Activated CD8-positive, alpha-beta memory T cell treated with anti-CD3 and anti-CD28 coated beads, Interleukin-2, amount 10 ng/mL, durations not matched to agents 7 days and 5 days (primary cell): ENCODE data around the gene DPH2. TPM values are rescaled to one million over a fixed set of nuclear protein-coding genes. Genes with fewer than 3 reads are reported as not detected.
A peak's percentile ranks its signal among the peaks of the same experiment; 100 is the strongest.

Experiments used
- ATAC-seq: fragments of 150-1000 bp; cut with Tn5 transposase; one replicate; pipeline ENCODE4 v1.10.0; 2021; ENCODE audit warnings: moderate library complexity
- CTCF ChIA-PET: fragments of 350-600 bp; sonication (Branson Sonifier 250); formaldehyde crosslinking; loops from one replicate; lab custom pipeline; 2021; ENCODE audit warnings: antibody characterized with exemption; lab: Charles Lee
- DNase-seq: peaks from one replicate; pipeline ENCODE4 v3.0.0-alpha.2; 2020
- H3K27ac Mint-ChIP-seq: one replicate; pipeline ENCODE4 v1.8.0; 2021; ENCODE audit warnings: mild to moderate bottlenecking, mixed read lengths
- H3K27me3 Mint-ChIP-seq: one replicate; pipeline ENCODE4 v1.8.0; 2021; ENCODE audit warnings: mixed read lengths
- H3K36me3 Mint-ChIP-seq: one replicate; pipeline ENCODE4 v1.8.0; 2021; ENCODE audit warnings: mild to moderate bottlenecking, mixed read lengths
- H3K4me1 Mint-ChIP-seq: one replicate; pipeline ENCODE4 v1.8.0; 2021; ENCODE audit warnings: mixed read lengths
- H3K4me3 Mint-ChIP-seq: one replicate; pipeline ENCODE4 v1.8.0; 2021; ENCODE audit warnings: mild to moderate bottlenecking, moderate library complexity, mixed read lengths
- H3K9me3 Mint-ChIP-seq: one replicate; pipeline ENCODE4 v1.8.0; 2022; ENCODE audit warnings: low read depth, mixed read lengths
- total RNA-seq, 2 experiments: library from RNA; stranded (reverse); gene quantifications; one replicate each; pipeline ENCODE4 v1.2.3, GENCODE V29; 2021

The DPH2 gene
- total RNA-seq, 2 experiments from 2014 or later, result 28.1 to 39.8 TPM

DNA sequence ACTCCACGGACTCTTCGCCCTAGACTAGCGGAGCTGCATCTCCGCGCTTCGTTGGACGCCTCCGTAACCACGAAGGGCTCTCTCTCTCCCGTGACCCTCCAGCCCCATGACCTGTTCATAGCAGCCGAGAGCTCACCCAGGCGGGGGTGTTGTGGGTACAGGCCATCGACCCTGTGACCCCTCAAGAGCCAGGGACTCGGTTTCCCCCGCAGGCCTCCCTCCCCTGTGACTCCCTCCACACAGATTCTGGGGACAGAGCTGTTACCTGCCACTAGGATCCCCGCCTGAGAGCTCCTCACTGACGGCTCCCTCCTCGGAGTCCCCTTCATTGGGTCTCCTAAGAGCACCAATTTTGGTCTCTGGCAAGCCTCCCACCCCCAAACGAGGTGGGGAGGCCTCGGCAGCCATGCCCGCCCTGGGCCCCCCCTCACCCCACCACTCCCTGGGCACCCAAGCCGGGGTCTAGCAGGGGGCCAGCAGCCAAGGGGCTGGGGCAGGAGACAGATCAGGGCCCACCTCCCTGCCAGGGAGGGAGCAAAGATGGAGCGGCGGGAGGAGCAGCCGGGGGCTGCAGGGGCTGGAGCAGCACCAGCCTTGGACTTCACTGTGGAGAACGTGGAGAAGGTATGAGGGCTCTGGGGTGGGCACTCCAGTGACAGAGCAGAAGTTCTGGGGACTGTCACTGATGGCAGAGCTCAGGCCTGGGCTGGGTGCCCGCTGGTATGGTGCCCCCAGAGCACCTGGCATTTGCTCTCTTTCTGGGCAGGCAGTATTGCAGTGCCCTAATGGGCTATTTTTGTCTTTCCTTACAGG lies 22.5 kb upstream of the DPH2 start:
- Mint-ChIP-seq H3K27me3 (no peaks in the 10 kb centered on the region), H3K4me1 (peaks cover 35% of the 10 kb centered on the region), H3K9me3 (no peaks in the 10 kb centered on the region), H3K36me3 (peaks cover 10% of the 10 kb centered on the region), H3K4me3 (peak overlapping the region; percentile 92), H3K27ac (peak overlapping the region; percentile 91)
- DNase-seq (peak; percentile 57), ATAC-seq (no peak)
- CTCF ChIA-PET, result interaction anchor here (0.7 to 9.4 kb wide), 11 partner anchors 8 to 303 kb away, joined by 3 to 123 read pairs (median 7); partner anchors contain the start of genes ARTN and DPH2

- Mint-ChIP-seq H3K36me3 (peaks cover 9% of the 10 kb centered on the region), H3K4me3 (peak overlapping the region; percentile 92), H3K27ac (peak overlapping the region; percentile 20), H3K4me1 (peaks cover 32% of the 10 kb centered on the region), H3K9me3 (no peaks in the 10 kb centered on the region), H3K27me3 (no peaks in the 10 kb centered on the region)
- CTCF ChIA-PET, result interaction anchor here (1.2 to 9.4 kb wide), 5 partner anchors 10 to 184 kb away, joined by 4 to 123 read pairs (median 7); partner anchors contain the start of gene ARTN
- DNase-seq (no peak), ATAC-seq (no peak)
Measured at GRCh38 chr1:43947874-43948437, 21.9 kb upstream of the DPH2 start.

DNA sequence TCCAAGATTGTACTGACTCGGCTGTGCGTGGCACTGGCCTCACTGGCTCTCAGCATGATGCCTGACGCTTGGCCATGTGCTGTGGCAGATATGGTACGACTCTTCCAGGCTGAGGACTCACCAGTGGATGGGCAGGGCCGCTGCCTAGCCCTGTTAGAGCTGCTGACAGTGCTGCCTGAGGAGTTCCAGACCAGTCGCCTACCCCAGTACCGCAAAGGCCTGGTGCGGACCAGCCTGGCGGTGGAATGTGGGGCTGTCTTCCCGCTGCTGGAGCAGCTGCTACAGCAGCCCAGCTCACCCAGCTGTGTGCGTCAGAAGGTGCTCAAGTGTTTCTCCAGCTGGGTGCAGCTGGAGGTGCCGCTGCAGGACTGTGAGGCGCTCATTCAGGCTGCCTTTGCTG lies 20.1 kb upstream of the DPH2 start:
- Mint-ChIP-seq H3K27ac (no peak overlapping the region), H3K9me3 (no peaks in the 10 kb centered on the region), H3K27me3 (no peaks in the 10 kb centered on the region), H3K4me3 (no peak overlapping the region), H3K4me1 (peaks cover 28% of the 10 kb centered on the region), H3K36me3 (peaks cover 9% of the 10 kb centered on the region)
- no peak for DNase-seq
- no peak for ATAC-seq
- CTCF ChIA-PET, result interaction anchor here (9.4 kb wide), 1 partner anchor 14 kb away, joined by 123 read pairs; the partner anchor contains the start of gene ARTN

GRCh38 chr1:43951021-43951985 lies 18.5 kb upstream of the DPH2 start:
- ATAC-seq (no peak), DNase-seq (no peak)
- H3K4me1 Mint-ChIP-seq, result peaks cover 14% of the 10 kb centered on the region
- H3K27me3 Mint-ChIP-seq, result no peaks in the 10 kb centered on the region
- H3K27ac Mint-ChIP-seq, result no peak overlapping the region
- H3K4me3 Mint-ChIP-seq, result no peak overlapping the region
- CTCF ChIA-PET, result interaction anchor here (9.4 kb wide), 1 partner anchor 16 kb away, joined by 123 read pairs; the partner anchor contains the start of gene ARTN
- H3K9me3 Mint-ChIP-seq, result no peaks in the 10 kb centered on the region
- H3K36me3 Mint-ChIP-seq, result peaks cover 5% of the 10 kb centered on the region

- H3K27me3 Mint-ChIP-seq, result no peaks in the 10 kb centered on the region
- H3K4me3 Mint-ChIP-seq, result no peak overlapping the region
- no peak for ATAC-seq
- no peak overlapping the region for H3K27ac Mint-ChIP-seq
- CTCF ChIA-PET, result interaction anchor here (0.7 to 2.3 kb wide), 2 partner anchors 18 to 190 kb away, joined by 3 to 8 read pairs; partner anchors contain the start of gene ARTN
- no peak for DNase-seq
- H3K36me3 Mint-ChIP-seq, result peaks cover 5% of the 10 kb centered on the region
- H3K4me1 Mint-ChIP-seq, result peaks cover 11% of the 10 kb centered on the region
- no peaks in the 10 kb centered on the region for H3K9me3 Mint-ChIP-seq
Measured at GRCh38 chr1:43952731-43953346, 17.0 kb upstream of the DPH2 start.

- Mint-ChIP-seq H3K4me1 (peaks cover 6% of the 10 kb centered on the region), H3K9me3 (no peaks in the 10 kb centered on the region), H3K4me3 (no peak overlapping the region), H3K27me3 (no peaks in the 10 kb centered on the region), H3K36me3 (peaks cover 5% of the 10 kb centered on the region), H3K27ac (no peak overlapping the region)
- ATAC-seq (no peak), DNase-seq (no peak)
- CTCF ChIA-PET, result interaction anchor here (0.7 to 2.3 kb wide), 3 partner anchors 17 to 190 kb away, joined by 3 to 8 read pairs (median 3); partner anchors contain the start of gene ARTN
Measured at GRCh38 chr1:43953361-43953760, 16.4 kb upstream of the DPH2 start.

GRCh38 chr1:43954036-43954435 lies 15.8 kb upstream of the DPH2 start:
- no peak for ATAC-seq
- CTCF ChIA-PET, result interaction anchor here (1.0 to 2.3 kb wide), 2 partner anchors 18 to 20 kb away, joined by 3 to 8 read pairs; partner anchors contain the start of gene ARTN
- H3K9me3 Mint-ChIP-seq, result no peaks in the 10 kb centered on the region

DNA sequence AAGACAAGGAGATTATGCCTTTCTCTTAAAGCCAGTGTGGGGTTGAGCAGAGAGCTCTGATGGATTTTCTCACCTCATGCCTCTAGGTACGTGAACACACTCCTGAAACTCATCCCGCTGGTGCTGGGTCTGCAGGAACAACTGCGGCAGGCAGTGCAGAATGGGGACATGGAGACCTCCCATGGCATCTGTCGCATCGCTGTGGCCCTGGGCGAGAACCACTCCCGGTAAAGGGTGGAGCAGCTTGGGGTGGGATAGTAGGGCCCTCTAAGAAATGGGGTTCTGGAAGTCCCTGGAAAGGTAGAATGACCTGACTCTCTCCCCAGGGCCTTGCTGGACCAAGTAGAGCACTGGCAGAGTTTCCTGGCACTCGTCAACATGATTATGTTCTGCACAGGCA lies 13.6 kb upstream of the DPH2 start:
- Mint-ChIP-seq H3K27me3 (no peaks in the 10 kb centered on the region), H3K4me3 (no peak overlapping the region), H3K36me3 (no peaks in the 10 kb centered on the region), H3K4me1 (no peaks in the 10 kb centered on the region), H3K9me3 (no peaks in the 10 kb centered on the region), H3K27ac (no peak overlapping the region)
- DNase-seq (no peak), ATAC-seq (no peak)
- CTCF ChIA-PET, result interaction anchor here (0.9 to 1.4 kb wide), 2 partner anchors 9 to 10 kb away, joined by 3 to 4 read pairs; partner anchors contain the start of gene IPO13

More at GRCh38 chr1:43954036-43954435, 15.8 kb upstream of the DPH2 start:
- no peak overlapping the region for H3K4me3 Mint-ChIP-seq
- H3K4me1 Mint-ChIP-seq, result no peaks in the 10 kb centered on the region
- no peak for DNase-seq
- H3K36me3 Mint-ChIP-seq, result peaks cover 5% of the 10 kb centered on the region
- no peaks in the 10 kb centered on the region for H3K27me3 Mint-ChIP-seq
- no peak overlapping the region for H3K27ac Mint-ChIP-seq

DNA sequence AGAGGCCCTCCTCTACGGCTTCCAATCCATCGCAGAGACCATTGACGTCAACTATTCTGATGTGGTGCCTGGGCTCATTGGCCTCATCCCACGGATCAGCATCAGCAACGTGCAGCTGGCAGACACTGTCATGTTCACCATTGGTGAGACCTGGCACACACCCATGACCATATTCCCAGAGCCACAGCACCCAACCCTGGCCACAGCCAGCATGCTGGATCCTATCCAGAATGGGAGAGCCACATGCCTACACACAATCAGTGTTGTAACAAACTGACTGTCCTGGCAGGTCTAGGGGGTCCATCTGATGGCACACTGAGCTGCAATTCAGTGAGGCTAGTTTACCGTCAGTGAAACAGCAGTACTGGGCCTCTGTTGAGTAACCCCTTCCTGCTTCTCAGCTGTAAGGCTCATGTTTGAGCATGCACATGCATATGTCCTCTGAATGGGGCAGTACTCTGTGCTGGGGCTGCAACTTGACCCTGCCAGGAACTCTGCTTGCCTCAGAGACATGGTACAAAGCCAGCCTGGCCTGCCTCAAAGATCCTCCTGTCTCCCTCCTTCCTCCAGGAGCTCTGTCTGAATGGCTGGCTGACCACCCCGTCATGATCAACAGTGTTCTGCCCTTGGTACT lies 12.3 kb upstream of the DPH2 start:
- Mint-ChIP-seq H3K27ac (no peak overlapping the region), H3K4me1 (peaks cover 2% of the 10 kb centered on the region), H3K36me3 (no peaks in the 10 kb centered on the region), H3K4me3 (no peak overlapping the region), H3K27me3 (no peaks in the 10 kb centered on the region), H3K9me3 (no peaks in the 10 kb centered on the region)
- ATAC-seq (no peak), DNase-seq (no peak)
- CTCF ChIA-PET, result interaction anchor here (0.5 to 1.8 kb wide), 3 partner anchors 10 to 908 kb away, joined by 3 to 4 read pairs (median 3); partner anchors contain the start of gene IPO13

DNA sequence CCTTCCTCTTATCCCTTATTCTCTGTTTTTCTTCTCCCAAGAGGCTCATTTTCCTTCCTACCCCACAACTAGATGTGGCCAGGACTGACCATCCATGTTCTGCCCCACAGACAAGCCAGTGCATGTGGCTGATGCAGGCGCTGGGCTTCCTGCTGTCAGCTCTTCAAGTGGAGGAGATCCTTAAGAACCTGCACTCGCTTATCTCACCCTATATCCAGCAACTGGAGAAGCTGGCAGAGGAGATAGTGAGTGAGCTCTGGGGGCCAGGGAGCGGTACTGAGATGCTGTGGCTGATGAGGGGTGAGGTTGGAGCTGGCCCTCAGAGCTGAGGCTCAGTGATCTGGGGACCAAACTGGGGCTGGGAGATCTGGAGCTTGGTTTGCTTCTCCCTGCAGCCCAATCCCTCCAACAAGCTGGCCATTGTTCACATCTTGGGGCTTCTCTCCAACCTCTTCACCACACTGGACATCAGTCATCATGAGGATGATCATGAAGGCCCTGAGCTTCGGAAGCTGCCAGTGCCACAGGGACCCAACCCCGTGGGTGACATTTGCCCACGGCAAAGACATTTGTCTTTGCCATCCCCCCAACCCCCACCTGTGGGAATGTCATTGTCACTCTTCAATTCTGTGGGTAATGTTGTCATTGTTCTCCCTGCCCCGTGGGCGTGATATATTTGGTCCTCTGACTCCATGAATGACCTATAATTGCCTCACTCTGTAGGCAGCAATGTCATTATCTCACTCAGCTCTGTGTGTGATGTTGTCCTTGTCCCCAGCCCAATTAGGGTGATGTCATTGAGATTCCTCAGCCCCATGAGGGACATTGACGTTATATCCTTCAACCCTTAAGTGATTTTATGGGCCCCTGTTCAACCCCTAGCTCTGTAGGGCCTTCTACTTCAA lies 11.2 kb upstream of the DPH2 start:
- H3K36me3 Mint-ChIP-seq, result no peaks in the 10 kb centered on the region
- CTCF ChIA-PET, result interaction anchor here (0.5 to 1.8 kb wide), 4 partner anchors 11 to 304 kb away, joined by 3 to 6 read pairs (median 4); partner anchors contain the start of gene IPO13
- H3K4me3 Mint-ChIP-seq, result no peak overlapping the region

DNA sequence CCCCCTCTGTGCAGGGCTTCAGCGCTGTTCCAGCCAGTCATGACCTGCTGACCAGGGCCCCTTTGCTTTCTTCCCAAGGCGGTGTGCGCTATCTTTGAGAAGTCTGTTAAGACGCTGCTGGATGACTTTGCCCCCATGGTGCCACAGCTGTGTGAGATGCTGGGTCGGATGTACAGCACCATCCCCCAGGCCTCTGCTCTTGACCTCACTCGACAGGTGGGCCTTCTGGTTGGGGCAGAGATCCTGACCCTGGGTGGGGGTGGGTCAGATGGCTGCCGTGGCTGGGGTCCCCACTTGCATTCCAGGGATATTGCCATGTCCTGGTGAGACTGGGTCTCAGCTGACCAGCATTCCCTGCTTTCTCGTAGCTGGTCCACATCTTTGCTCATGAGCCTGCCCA lies 9.0 kb upstream of the DPH2 start:
- DNase-seq (no peak), ATAC-seq (no peak)
- Mint-ChIP-seq H3K36me3 (no peaks in the 10 kb centered on the region), H3K4me1 (peaks cover 10% of the 10 kb centered on the region), H3K9me3 (no peaks in the 10 kb centered on the region), H3K27ac (no peak overlapping the region), H3K27me3 (no peaks in the 10 kb centered on the region), H3K4me3 (no peak overlapping the region)
- CTCF ChIA-PET, result no interaction called here

More for the DNA sequence above, 11.2 kb upstream of the DPH2 start:
- no peak for ATAC-seq
- Mint-ChIP-seq H3K4me1 (peaks cover 10% of the 10 kb centered on the region), H3K27me3 (no peaks in the 10 kb centered on the region), H3K9me3 (no peaks in the 10 kb centered on the region), H3K27ac (no peak overlapping the region)
- DNase-seq, result no peak
